GM12878 (cell line): ENCODE measurements around the gene SCARB1. TPM values are rescaled to one million over a fixed set of nuclear protein-coding genes. Genes with fewer than 3 reads are reported as not detected.

Source experiments
- ATAC-seq: fragments of 200-7000 bp; cut with Tn5 transposase; 3 replicates; pipeline ENCODE4 v1.9.1; 2020; ENCODE audit warnings: mild to moderate bottlenecking, moderate library complexity
- BruUV-seq: library from RNA; stranded (reverse); fragments of 400-500 nt; replicated peaks from 2 replicates; lab custom pipeline; 2021; lab: Mats Ljungman, UMichigan
- CTCF ChIA-PET: fragments of 300-600 bp; sonication (Branson Sonifier 250); formaldehyde crosslinking; extraction: SDS; loops from one replicate; lab custom pipeline; 2021; ENCODE audit warnings: inconsistent platforms; lab: Yijun Ruan, JAX
- POLR2A ChIA-PET: fragments of 350-600 bp; formaldehyde crosslinking; extraction: SDS; loops from one replicate; lab custom pipeline; 2021; ENCODE audit warnings: inconsistent platforms; lab: Charles Lee
- RAD21 ChIA-PET: fragments of 300-600 bp; sonication (Branson Sonifier 250); formaldehyde crosslinking; loops from one replicate; lab custom pipeline; 2023; ENCODE audit warnings: antibody characterized with exemption; ENCODE audit not compliant: unreplicated experiment; lab: Charles Lee
- SMC1A ChIA-PET: fragments of 300-600 bp; sonication (Branson Sonifier 250); formaldehyde crosslinking; loops from one replicate; lab custom pipeline; 2023; ENCODE audit not compliant: unreplicated experiment, uncharacterized antibody; lab: Charles Lee
- DNase-seq: peaks from one replicate; pipeline ENCODE4 v3.0.0-alpha.2; 2011; ENCODE audit warnings: low read depth, low spot score
- FAIRE-seq: peaks from 3 replicates; lab custom pipeline; 2011; peaks lifted over from hg19 to GRCh38; lab: Jason Lieb, UNC
- H2AFZ ChIP-seq: 2 replicates; pipeline ENCODE4 v1.6.0; 2011; ENCODE audit warnings: low read depth, low read length, control low read depth; ENCODE audit not compliant: control insufficient read depth
- H3K27ac ChIP-seq: 2 replicates; pipeline ENCODE4 v1.5.1; 2011; ENCODE audit warnings: control low read depth; ENCODE audit not compliant: control insufficient read depth, insufficient read depth
- H3K27me3 ChIP-seq, 2 experiments: replicated peaks in 1 of 2; 2 replicates each; pipeline versions ENCODE4 v1.6.0 to v1.6.1; 2011; ENCODE audit warnings: low read length in 1 of 2; ENCODE audit not compliant: control insufficient read depth in 2 of 2, insufficient read depth in 2 of 2
- H3K36me3 ChIP-seq, 2 experiments: 2 replicates each; pipeline ENCODE4 v1.5.1; 2011; ENCODE audit warnings: low read length in 1 of 2; ENCODE audit not compliant: control insufficient read depth in 2 of 2, insufficient read depth in 2 of 2
- H3K4me1 ChIP-seq: 2 replicates; pipeline ENCODE4 v1.6.1; 2011; ENCODE audit warnings: mild to moderate bottlenecking, low read length, moderate library complexity, mixed read lengths; ENCODE audit not compliant: control insufficient read depth, insufficient read depth
- H3K4me2 ChIP-seq: 2 replicates; pipeline ENCODE4 v1.6.0; 2011; ENCODE audit warnings: control low read depth; ENCODE audit not compliant: control insufficient read depth, insufficient read depth
- H3K4me3 ChIP-seq: fragments of 200-600 bp; sonication (generic); 2 replicates; pipeline ENCODE4 v1.5.1; 2016
- H3K79me2 ChIP-seq: 2 replicates; pipeline ENCODE4 v1.6.0; 2011; ENCODE audit warnings: low read length; ENCODE audit not compliant: control insufficient read depth, insufficient read depth
- H3K9ac ChIP-seq: 2 replicates; pipeline ENCODE4 v1.8.0; 2011; ENCODE audit warnings: low read length, control low read depth, mixed read lengths; ENCODE audit not compliant: control insufficient read depth, insufficient read depth
- H3K9me3 ChIP-seq: replicated peaks from 3 replicates; pipeline ENCODE4 v1.5.1; 2011; ENCODE audit warnings: mild to moderate bottlenecking, low read length; ENCODE audit not compliant: control insufficient read depth, insufficient read depth
- H4K20me1 ChIP-seq: 2 replicates; pipeline ENCODE4 v1.6.0; 2011; ENCODE audit not compliant: control insufficient read depth, insufficient read depth
- ATF7 ChIP-seq: fragments of 450-650 bp; IDR thresholded peaks from 2 replicates; pipeline ENCODE4 v1.6.1; 2016; ENCODE audit warnings: low read depth, mild to moderate bottlenecking
- BACH1 ChIP-seq: fragments of 450-650 bp; IDR thresholded peaks from 2 replicates; pipeline ENCODE4 v1.6.1; 2017; ENCODE audit warnings: mild to moderate bottlenecking, borderline replicate concordance
- DPF2 ChIP-seq: fragments of 450-650 bp; IDR thresholded peaks from 2 replicates; pipeline ENCODE4 v1.6.1; 2017; ENCODE audit warnings: mild to moderate bottlenecking
- E2F8 ChIP-seq: fragments of 450-650 bp; IDR thresholded peaks from 2 replicates; pipeline ENCODE4 v1.6.1; 2018; ENCODE audit warnings: mild to moderate bottlenecking, low read depth, moderate library complexity; ENCODE audit not compliant: partially characterized antibody
- ETV6 ChIP-seq, 2 experiments: fragments of 450-650 bp in 1 of 2; IDR thresholded peaks in 1 of 2; conservative IDR thresholded peaks in 1 of 2; 2 replicates each; pipeline ENCODE4 v1.6.1; 2014; ENCODE audit warnings: antibody characterized with exemption in 1 of 2, borderline replicate concordance in 1 of 2, low read depth in 1 of 2, mild to moderate bottlenecking in 1 of 2, moderate library complexity in 1 of 2
- HDGF ChIP-seq: fragments of 450-650 bp; IDR thresholded peaks from 2 replicates; pipeline ENCODE4 v1.6.1; 2016; ENCODE audit warnings: antibody characterized with exemption
- HSF1 ChIP-seq: fragments of 150-350 bp; IDR thresholded peaks from 2 replicates; pipeline ENCODE4 v1.6.1; 2014; ENCODE audit warnings: mild to moderate bottlenecking, low read depth, low read length
- IKZF2 ChIP-seq, 2 experiments: fragments of 450-650 bp; IDR thresholded peaks; 2 replicates each; pipeline ENCODE4 v1.6.1; 2017; ENCODE audit warnings: mild to moderate bottlenecking in 2 of 2, moderate library complexity in 2 of 2
- NFIC ChIP-seq: IDR thresholded peaks from 2 replicates; pipeline ENCODE4 v1.6.1; 2012; ENCODE audit warnings: low read depth, mild to moderate bottlenecking, inconsistent platforms, low read length, moderate library complexity
- PAX8 ChIP-seq: fragments of 450-650 bp; IDR thresholded peaks from 2 replicates; pipeline ENCODE4 v1.6.1; 2017; ENCODE audit warnings: mild to moderate bottlenecking, moderate library complexity
- PBX3 ChIP-seq: IDR thresholded peaks from 2 replicates; pipeline ENCODE4 v1.6.1; 2011; ENCODE audit warnings: mild to moderate bottlenecking, low read depth, low read length, moderate library complexity; ENCODE audit not compliant: insufficient replicate concordance
- RB1 ChIP-seq: fragments of 450-650 bp; formaldehyde crosslinking; IDR thresholded peaks from 2 replicates; pipeline ENCODE4 v1.6.1; 2017; ENCODE audit warnings: mild to moderate bottlenecking, borderline replicate concordance
- SMAD5 ChIP-seq: IDR thresholded peaks from 2 replicates; pipeline ENCODE4 v1.6.1; 2016; ENCODE audit warnings: antibody characterized with exemption, low read depth
- USF1 ChIP-seq: IDR thresholded peaks from 2 replicates; pipeline ENCODE4 v1.6.1; 2011; ENCODE audit warnings: borderline replicate concordance, low read depth, mild to moderate bottlenecking, moderate library complexity, mixed read lengths, low read length; ENCODE audit not compliant: insufficient read depth; ENCODE audit errors: extremely low read length
- YY1 ChIP-seq: IDR thresholded peaks from 2 replicates; pipeline ENCODE4 v1.6.1; 2011; ENCODE audit warnings: low read depth, mild to moderate bottlenecking, low read length
- ZBED1 ChIP-seq: IDR thresholded peaks from 2 replicates; pipeline ENCODE4 v1.6.1; 2016; ENCODE audit warnings: borderline replicate concordance
- WGBS: methylation state at CpG from one replicate; pipeline ENCODE4 v1.1.6; 2016; ENCODE audit warnings: low lambda C conversion rate; ENCODE audit not compliant: insufficient replicate concordance, insufficient coverage; ENCODE audit errors: missing lambda C conversion rate; 5-methylcytosine and 5-hydroxymethylcytosine counted together
- in situ Hi-C: fragments of 300-500 bp; cut with MboI; formaldehyde crosslinking; loops from 9 replicates; pipeline ENCODE4 v1.14.3; 2018; ENCODE audit warnings: mixed read lengths
- intact Hi-C: fragments of 100-400 bp; cut with micrococcal nuclease; formaldehyde crosslinking; loops from one replicate; pipeline ENCODE4 v1.14.2; 2022; ENCODE audit not compliant: unreplicated experiment
- polyA plus RNA-seq, 11 experiments: library from polyadenylated mRNA; depleted of rRNA in 4 of 11; unstranded in 6 of 11; stranded (reverse) in 5 of 11; fragments of >200 nt; fragmentation: Nextera tagmentation in 4 of 11; fragmentation: Illumina TruSeq in 1 of 11; extraction: Ambion mirVana in 4 of 11; extraction: Trizol in 1 of 11; gene quantifications; 1 replicate in 1 of 11; 2 replicates in 10 of 11; pipeline versions ENCODE4 v1.2.1 to v1.2.3, GENCODE V29; 2011 to 2016; ENCODE audit warnings: inconsistent platforms in 2 of 11, missing spikeins in 2 of 11, low read depth in 1 of 11
- total RNA-seq, 4 experiments: library from RNA; depleted of rRNA in 3 of 4; stranded (reverse); fragments of >200 nt in 3 of 4; fragmentation: Illumina TruSeq in 1 of 4; extraction: Trizol in 1 of 4; gene quantifications; 2 replicates each; pipeline versions ENCODE4 v1.2.1 to v1.2.3, GENCODE V29; 2013 to 2021

The SCARB1 gene
- total and polyA plus RNA-seq, 10 of the 15 experiments (the other 5 are each of a cell fraction or from before 2014, with no cell fraction given), result 0.34 to 104 (median 63.1) TPM

- BruUV-seq, result no TSS peak
- Histone ChIP-seq H3K36me3 (no peaks in the 10 kb centered on the region), H3K9ac (no peak overlapping the region), H3K9me3 (peaks cover 10% of the 10 kb centered on the region; the same call in 2 of the 3 replicates), H4K20me1 (no peaks in the 10 kb centered on the region), H3K4me1 (peaks cover 30% of the 10 kb centered on the region), H3K79me2 (peaks cover 3% of the 10 kb centered on the region; the same call in 1 of the 2 replicates), H3K27ac (0 out of 2 replicates have a peak overlapping the region, but pooled peaks have one; percentile 7), H3K4me3 (no peak overlapping the region), H3K4me2 (0 out of 2 replicates have a peak overlapping the region, but pooled peaks have one; percentile 45), H2AFZ (0 out of 2 replicates have a peak overlapping the region, but pooled peaks have one; percentile 19), H3K27me3 (no peaks in the 10 kb centered on the region)
- intact Hi-C loops (loop anchor here (1.0 to 5.0 kb wide), 6 partner anchors 86 to 731 kb away; no protein-coding TSS in a partner anchor), in situ Hi-C loops (loop anchor here (5.0 to 25.0 kb wide), 3 partner anchors 210 to 725 kb away; no protein-coding TSS in a partner anchor)
- FAIRE-seq, result peak; percentile 47
- DNase-seq, result peak; percentile 67
- ATAC-seq, result peak; percentile 85
- 27% methylated on average over 21 of the region's 21 CpGs for WGBS
- ChIA-PET CTCF (interaction anchor here (0.7 to 11.7 kb wide), 21 partner anchors 14 to 863 kb away, joined by 3 to 116 read pairs (median 3); no protein-coding TSS in a partner anchor), POLR2A (interaction anchor here (1.1 kb wide), 1 partner anchor 27 kb away, joined by 3 read pairs; no protein-coding TSS in a partner anchor), RAD21 (interaction anchor here (0.7 to 4.6 kb wide), 4 partner anchors 80 to 730 kb away, joined by 3 to 24 read pairs (median 4); no protein-coding TSS in a partner anchor), SMC1A (interaction anchor here (0.7 to 4.9 kb wide), 7 partner anchors 9 to 731 kb away, joined by 3 to 37 read pairs (median 4); no protein-coding TSS in a partner anchor)
- TF ChIP-seq RB1, result peak; percentile 77; the same call in 1 of the 2 replicates
- TF ChIP-seq HDGF, result peak; percentile 82; the same call in 1 of the 2 replicates
- no peak for TF ChIP-seq USF1
- TF ChIP-seq NFIC, result no peak
- no peak for TF ChIP-seq SMAD5
- peak; percentile 55; the same call in 1 of the 2 replicates for TF ChIP-seq DPF2
- TF ChIP-seq PBX3, result no peak
- TF ChIP-seq BACH1, result no peak
- TF ChIP-seq ETV6 (conservative IDR thresholded peaks at IDR 0.05 in 1 of 2, IDR thresholded peaks at IDR 0.05 in 1 of 2; ENCODE audit: borderline replicate concordance in 1 of 2, low read depth in 1 of 2), result no peak
- no peak for TF ChIP-seq PAX8
- peak; percentile 70 for TF ChIP-seq YY1
- no peak for TF ChIP-seq E2F8
- TF ChIP-seq HSF1, result no peak
- no peak for TF ChIP-seq ATF7
- TF ChIP-seq IKZF2 (IDR thresholded peaks at IDR 0.05), result peak; percentile 30 to 42; a peak in 2 of 4 replicates
- no peak for TF ChIP-seq ZBED1
Observed at GRCh38 chr12:124767066-124767821, 96.4 kb downstream of the SCARB1 start.
